ENCODE measurements around the gene SHC3.

Gene SHC3

DNA sequence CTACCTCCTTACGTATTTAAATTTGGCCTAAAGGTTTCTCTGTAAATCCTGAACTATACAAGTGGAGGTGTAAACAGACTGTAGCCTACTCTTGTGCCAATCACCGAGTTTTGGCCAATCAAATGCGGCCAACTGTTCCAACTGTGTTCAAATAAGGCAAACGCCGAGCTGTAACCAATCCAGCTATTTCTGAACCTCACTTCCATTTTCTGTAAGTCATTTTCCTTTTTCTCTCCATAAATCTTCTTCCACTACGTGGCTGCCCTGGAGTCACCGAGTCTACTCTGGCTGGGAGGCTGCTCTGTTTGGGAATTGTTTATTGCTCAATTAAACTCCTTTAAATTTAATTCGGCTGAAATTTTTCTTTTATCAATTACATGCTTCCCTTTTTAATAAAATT lies 129.0 kb downstream of the SHC3 start:
- no peak for DNase-seq

DNA sequence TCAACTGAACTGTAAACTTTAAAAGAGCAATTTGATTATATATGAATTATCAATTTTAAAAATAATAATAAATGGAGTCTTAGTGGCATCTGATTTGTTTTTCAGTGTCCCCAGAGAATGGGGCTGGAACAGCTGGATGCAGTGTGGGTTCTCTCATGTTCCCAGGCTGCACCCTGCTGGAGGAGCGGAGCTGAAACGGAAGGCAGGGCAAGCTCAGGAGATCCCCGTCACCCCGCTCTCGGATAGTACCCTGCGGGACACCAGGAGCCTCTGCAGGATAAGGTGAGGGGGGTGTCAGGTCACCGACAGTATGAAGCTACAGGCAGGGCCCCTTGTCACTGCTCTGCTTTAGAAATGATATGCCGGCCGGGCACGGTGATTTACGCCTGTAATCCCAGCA lies 130.0 kb downstream of the SHC3 start:
- no peak for DNase-seq

DNA sequence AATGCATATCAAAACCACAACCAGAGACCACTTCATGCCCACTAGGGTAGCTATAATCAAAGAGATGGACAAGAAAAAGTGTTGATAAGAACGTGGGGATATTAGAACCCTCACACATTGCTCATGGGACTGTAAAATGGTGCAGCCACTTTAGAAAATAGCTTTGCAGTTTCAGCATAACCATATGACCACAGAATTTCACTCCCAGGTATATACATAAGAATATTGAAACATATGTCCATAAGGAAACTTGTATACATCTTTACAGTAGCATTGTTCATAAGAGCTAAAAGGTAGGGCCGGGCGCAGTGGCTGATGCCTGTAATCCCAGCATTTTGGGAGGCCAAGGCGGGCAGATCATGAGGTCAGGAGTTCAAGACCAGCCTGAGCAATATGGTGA lies 131.0 kb downstream of the SHC3 start:
- no peak for DNase-seq

DNA sequence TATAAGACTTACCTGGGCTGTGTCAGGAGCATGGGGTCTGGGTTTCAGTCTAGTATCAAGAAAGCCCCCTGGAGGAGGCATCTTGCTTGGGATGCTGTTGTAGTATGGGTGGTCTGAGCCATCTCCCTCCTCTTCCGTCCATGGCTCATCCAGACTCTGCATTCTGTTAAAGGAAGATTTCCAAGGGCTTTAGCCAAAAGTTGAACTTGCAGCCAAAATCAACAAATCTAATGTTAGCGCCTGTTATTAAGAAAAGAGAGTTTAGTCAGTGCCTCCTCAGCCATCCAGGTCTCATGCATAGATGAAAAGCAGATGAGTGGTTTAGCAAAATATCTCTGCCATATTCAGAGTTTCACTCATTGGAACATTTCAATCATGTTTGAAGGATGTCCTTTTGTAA lies 131.8 kb downstream of the SHC3 start:
- no peak for DNase-seq

DNA sequence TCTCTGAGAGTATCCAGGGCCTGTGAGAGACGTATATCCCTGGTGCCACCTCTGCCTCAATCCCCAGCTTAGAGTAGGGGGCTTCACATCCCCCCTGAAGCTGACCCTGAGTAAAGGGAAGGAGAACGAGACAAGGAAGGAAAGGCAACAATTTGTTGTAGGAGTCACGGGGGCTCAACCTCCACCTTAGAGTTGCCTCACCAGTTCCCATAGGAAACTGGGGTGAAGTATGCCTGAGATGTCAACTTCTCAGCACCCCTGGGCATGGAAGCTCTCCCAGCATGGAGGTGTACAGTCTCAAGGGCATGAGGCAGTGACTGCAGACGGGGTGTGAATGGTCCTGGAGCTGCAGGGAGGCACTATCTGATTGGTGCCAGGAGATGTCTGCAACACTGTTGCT lies 133.7 kb downstream of the SHC3 start:
- no peak for DNase-seq

DNA sequence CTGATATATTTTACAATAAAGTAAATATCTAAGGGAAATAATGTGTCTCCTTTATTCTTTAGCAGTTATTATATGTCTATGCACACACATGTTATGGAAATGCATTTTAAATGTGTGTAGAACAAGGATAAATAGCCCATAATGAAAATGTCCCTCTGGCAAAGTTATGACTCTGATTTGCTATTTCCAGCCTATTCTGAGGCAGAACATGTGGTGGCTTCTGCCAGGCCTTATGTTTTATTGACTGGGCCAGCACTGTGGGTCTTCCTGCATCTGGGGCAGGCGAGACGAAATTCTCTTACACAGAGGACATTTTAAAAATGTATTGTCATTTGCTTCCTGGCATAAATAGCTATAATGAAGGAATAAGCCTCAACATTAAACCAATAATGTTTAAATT lies 134.5 kb downstream of the SHC3 start:
- no peak for DNase-seq

DNA sequence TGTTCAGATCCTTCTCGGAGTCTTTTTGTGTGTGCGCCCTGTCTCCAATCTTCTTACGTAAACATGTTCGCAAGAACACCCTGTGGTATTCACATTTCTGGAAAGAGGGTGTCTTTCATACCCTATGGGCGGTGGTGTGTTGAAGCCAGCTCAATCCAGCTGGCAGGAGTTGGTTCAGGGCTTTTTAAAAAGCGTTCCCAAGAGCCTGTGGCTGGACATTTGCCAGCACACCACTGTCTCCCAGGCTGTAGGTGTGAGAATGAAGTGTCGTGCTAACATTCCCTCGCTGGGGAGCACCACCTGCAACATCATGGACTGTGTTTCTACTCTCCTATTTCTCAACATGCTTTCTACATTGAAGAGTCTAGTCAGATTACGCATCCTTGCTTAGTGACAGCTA lies 135.6 kb downstream of the SHC3 start:
- no peak for DNase-seq

DNA sequence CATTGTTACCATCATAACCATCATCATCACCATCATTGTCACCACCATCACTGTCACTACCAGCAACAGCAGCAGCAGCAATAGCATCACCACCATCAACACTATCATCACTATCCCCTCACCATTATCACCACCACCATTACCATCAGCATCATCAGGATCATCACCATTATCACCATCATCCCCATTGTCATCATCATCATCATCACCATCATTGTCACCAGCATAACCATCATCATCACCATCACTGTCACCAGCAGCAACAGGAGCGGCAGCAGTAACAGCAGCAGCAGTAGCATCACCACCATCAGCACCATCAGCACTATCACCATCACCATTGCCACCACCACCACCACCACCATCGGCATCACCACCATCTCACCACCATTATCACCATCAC lies 139.0 kb downstream of the SHC3 start:
- DNase-seq = no peak

DNA sequence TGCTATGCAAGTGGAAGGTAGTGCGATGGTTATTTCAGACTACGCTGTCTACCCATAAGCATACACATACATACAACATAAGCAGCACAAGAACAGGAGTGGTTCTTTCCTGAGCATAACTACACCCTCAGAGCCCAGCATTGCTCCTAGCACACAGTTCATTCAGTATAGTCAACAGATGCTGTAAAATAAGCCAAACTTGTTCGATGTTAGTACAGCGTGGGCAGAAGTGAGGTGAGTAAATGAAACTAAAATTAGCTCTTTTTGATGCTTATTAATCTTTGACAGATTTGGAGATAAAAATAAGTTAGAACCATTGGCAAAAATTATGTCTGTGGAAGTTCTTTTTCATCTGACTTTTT lies 139.5 kb downstream of the SHC3 start:
- no peak for DNase-seq

DNA sequence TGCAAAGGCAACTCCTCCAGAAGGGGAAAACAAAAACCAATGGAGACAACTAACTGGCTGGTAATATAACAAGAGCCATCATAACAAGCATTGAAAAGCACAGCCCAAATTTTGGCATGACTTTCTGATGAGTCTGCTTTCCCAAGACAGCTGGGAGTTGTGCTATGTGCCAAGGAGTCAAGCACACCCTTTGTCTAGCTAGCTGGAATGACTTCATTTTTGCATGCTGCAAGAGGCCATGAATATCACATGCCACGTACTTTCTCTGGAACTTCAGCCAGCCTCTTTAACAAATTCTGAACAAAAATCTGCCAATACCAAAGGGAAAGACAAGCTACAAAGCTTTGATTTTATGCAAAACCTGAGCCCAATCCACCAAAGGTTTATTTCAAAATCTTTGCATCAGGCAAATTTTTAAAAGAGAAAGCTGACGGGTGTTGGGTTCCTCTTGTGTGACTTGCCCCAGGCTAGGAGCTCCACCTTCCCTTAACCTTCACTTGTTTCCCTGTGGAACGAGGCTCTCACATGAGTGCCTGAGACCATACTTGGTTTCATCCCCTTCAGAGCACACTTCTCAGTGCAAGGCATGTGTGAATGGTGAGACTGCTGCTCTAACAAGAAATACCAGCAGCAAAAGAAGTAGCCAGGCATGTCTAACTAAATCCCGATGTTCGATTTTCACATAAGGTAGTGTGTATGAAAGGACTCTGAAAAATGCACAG lies 140.1 kb downstream of the SHC3 start:
- no peak for DNase-seq

DNA sequence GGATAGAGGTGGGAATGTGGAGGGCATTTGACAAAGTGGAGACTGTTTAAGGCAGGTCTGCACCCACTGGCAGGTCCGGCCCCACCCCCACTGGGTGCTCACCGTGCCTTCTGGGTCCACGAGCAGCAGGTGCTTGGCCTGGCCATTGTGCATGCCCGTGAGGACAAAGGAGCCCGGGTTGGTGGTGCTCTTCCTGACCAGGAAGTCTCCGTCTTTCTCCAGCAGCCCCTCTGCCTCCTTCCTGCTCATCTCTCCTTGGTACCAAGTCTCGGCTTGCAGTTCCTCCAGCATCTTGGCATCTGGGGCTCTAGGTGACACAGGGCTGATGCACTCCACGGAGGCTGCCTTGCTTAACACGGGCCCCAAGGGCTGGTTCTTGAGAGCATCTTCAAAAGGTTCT lies 140.7 kb downstream of the SHC3 start:
- no peak for DNase-seq

DNA sequence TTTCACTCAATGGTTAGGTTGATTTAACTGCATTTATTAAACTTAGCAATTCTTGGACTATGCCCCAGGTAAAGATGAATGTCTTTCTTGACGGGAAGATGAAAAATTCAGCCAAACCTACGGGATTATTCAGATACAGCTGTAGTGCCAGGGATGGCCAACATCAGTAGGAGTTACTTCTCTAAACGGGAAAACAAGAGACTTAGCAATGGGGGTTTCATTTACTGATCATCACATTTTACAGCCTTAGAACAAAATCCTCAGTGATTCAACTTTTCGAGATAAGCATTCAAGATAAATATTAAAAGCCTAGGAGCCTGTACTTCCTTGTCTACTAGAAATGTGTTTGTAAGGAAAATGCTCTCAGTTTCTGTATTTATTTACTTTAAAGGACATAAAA lies 141.3 kb downstream of the SHC3 start:
- DNase-seq = no peak

DNA sequence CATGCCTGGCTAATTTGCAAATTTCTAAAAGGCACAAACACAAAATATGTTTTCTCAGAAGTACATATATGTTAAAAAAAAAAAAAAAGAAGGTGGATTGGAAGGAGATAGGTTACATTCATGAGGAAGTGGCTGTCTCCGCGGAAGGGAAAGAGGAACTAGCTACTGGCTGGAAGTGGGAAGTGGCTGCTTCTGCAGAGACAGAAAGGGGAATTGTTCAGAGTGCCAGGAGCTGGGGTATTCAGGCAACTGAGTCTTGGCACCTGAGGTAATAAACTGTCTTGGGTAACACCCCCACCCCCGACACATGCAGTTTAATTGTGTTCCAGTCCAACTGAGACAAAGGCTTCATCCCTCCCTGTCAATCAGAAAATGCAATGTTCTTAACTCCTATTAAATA lies 141.7 kb downstream of the SHC3 start:
- no peak for DNase-seq

DNA sequence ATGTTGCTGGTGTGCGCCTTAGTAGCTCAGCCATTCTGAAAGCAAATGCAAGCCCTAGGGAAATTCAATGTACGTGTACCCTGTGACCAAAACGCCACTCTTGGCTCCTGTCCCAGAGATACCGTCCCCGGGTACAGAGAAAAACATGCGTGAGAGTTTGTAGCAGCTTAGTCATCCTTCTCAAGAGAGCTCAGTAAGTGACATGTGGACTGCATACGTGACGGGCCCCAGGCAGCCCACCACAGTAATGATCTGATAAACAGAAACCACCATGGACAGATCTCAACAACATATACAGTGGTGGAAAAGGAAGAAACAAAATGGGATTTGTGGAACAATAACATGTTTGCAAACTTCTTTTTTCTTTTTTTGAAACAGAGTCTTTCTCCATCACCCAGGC lies 142.2 kb downstream of the SHC3 start:
- no peak for DNase-seq

DNA sequence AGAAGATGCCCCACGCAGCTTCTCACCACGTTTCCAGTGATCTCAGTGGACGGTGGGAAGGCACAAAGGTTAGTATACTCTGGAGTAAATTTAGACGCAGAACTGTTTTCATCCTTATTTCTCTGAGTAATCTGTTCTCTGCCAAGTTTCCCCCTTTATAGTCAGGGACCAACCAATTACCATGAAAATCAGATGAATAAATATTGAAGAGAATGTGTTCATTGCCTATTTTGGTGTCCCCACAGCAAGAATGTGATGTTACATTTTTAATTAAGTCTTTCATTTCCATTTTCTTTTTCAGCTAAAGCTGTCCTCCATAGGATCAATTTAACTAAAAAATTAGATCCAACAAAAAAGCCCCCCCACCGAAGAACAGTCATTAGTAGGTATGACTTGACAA lies 146.0 kb downstream of the SHC3 start:
- no peak for DNase-seq

DNA sequence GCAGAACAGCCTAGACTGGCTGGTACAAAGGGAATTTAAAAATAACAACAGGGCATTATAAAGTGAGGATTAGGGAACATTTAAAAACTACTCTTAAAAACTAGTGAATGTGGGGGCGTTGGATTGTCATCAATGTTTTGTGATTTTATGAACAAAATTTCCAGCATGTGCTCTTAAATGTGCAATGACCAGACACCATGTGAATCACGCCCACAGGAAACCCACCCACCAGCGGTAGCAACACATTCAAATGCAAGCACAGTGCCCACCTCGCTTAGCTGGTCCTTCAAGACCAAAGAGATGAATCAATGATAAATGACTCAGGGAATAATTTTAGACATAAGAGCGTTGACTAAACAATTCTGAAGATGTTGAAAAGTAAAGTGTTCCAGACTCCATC lies 146.4 kb downstream of the SHC3 start:
- no peak for DNase-seq

DNA sequence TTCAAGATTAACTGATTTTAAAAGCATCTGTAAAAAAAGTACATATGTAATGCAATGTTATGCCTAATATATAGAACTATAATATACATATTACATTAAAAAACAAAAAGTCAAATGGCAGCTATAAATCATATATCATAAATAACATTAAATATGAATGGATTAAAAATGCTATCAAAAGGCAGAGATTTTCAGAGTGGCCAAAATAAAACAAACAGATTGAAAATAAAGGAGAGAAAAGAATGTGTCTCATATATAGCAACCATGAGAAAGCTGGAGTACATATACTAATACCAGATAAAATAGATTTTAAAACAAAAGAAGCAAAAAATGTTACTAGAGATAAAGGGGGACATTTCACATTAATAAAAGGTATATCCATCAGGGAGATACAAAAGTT lies 148.8 kb downstream of the SHC3 start:
- no peak for DNase-seq

DNA sequence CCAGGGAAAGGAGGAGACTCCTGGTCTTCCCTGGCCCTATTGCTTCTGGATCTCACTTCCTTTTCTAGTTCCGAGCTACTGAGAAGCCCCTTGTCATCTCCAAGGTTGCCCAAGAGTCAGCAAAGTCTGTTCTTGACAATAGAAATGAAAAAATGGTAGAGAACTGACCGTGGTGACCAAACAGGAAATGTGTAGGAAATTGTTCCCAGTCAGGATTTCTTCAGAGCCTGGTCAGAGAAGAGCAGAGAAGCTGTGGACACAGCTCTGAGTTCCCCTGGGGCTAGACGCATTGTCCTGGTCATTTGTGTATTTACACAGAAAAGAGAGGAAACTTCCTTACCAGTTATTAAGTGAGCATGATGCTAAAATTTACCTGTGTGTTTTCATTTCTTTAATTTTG lies 151.7 kb downstream of the SHC3 start:
- no peak for DNase-seq

DNA sequence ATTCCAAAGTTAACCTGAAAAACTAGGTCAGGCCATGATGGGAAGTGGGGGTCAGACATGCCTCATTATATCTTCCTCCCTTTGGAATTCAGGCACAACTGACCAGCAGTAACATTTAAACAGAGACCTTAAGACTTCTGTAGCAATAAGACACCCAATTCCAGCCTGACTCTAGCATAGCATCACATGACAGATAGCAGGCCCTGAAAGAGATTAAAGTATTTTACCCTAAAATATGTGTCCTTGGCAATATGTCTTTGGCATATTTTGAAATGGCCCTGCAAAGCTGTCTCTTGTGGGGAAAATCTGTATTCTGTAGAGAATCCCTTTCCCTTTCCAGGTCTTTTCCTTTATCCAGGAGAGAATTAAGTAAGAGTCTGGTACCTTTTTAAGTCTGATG lies 153.1 kb downstream of the SHC3 start:
- no peak for DNase-seq

DNA sequence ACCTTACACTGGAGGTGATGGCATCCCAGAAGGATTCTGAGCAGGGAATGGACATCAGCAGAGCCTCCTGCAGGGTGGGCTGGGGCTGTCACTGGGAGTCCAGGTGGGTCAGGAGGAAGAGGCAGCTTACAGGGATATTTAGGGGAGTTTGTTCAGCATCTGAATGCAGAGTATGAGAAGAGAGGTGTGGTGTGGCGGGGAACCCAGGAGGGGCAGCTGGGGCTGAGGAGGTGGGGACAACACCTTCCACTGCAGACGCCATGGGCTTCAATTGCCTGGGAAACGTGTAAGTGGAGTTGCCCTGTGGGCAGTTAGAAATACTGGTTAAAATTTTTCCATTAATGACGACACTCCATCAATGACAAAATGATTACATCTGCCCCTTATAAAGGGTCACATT lies 153.9 kb downstream of the SHC3 start:
- DNase-seq = no peak

DNA sequence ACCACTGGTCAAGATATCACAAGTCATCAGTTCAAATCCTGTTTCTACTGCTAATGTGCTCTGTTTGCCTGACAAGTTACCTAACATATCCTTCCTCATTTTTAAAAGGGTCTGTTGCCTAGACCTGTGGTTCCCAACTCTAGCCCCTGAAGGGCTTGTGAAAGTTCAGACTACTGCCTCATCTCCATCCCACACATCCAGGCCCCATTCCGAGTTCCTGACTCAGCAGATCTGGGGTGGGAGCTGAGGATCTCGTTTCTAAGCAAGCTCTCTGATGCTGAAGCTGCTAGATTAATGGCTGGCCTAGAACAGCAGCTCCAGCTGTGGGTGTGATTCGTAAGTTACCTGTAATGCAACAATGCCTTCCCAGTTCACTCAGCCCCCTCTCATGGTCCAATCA lies 154.9 kb downstream of the SHC3 start:
- DNase-seq = no peak

DNA sequence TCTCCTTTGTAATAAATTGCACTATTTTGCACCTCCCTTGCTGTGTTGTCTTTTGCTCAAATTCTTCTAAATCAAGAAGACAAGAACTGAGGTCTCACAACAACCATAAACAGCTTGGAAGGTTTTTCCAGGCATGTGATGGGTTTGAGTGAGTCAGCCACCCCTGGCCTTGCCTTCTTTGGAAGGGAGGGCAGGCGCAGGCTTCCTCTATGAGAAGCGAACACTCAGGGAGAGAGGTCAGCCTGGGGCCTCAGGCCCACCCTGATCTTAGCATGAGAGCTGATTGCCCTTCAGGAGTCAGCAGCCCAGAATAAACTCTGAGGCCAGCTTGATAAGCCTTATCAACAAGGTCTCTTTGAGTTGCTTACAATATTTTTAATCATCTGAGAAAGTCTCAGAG lies 155.7 kb downstream of the SHC3 start:
- no peak for DNase-seq

DNA sequence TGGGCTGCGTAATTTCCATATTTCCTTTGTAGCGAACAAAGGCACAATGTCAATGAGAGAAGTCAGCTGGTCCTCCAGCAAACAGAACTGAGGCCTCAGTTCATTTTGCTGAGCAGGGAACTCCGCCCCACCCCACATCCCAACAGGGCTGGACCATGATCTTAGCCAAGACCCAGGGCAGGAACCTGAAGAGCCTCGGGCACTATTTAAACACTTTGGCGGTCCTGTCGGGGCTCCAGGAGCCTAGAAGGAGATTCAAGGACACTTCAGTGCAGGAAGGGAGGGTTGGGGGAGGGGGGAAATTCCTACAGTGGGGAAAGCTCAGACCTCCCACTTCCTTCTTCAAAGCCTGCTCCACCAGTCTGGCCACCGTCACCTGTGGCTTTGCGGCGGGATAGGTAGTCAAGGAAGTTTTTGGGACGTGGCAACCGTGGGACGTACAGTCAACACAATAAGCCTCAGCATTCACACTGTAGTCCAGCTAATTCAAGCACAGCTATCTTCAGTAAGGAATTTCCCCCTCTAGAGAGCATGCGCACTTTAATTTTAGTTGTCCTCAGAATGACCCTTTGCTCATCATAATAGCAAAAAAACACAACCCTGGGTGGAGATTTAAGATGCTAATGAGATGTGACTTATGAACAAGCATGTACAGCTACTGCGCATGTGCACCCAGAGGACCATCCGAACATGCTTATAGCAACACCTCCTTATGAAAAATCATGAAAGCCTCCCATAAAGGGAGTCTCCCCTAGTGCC lies 156.4 kb downstream of the SHC3 start:
- DNase-seq = no peak

DNA sequence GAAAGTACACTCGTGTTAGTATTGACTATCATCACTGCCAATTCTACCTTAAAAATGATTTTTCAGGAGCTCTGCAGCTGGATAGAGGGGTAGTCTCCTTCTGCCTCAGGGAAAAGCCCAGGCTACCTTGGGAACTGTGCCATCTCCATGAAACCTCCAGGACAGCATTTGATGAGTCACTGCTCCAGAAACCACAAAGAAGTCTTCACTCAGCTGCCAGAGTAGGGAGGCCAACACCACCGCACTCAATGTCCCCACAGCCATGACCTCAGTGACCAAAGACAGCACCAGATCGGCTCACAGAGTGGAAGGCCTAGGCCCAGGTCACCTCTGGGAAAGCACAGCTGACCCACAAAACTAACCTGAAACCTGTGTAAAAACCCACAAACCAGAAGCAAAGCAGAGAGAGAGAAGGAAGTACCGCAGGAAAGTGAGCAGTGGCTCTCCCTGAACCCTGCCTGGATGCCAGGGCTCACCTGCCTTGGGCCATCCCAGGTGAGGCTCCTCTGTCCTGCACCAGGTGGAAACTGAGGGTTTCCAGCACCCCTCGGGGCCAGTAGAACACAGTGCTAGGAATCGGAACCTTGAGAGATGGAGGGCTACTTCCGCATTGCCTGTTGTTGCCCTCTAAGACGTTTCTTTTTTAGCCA lies 157.3 kb downstream of the SHC3 start:
- DNase-seq = no peak

DNA sequence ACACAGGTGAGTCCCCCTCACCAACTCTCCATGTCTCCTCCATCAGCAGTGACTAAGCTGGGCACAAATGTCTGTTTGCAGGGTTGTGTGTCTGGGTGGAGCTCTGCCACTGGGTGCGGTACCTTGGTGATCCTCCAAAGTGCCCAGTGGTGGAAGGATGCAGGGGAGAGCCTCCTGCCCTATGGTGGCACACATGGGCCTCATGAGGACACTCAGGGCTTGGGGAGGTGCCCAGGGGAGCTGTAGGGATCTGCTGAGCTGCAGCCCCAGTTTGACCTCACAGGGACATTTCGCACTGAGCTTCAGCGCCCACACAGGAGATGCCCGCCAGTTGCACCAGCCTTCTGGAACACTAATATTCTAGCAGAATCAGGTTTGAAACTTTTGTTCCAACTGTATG lies 157.9 kb downstream of the SHC3 start:
- DNase-seq = no peak
